K562 (cell line): ENCODE data around the gene STX2. TPM values are rescaled to one million over a fixed set of nuclear protein-coding genes. Genes with fewer than 3 reads are reported as not detected.

Experiments
- ADNP ChIP-seq: fragments of 200-800 bp; sonication (Bioruptor generic); IDR thresholded peaks from 2 replicates; pipeline ENCODE4 v1.6.1; 2016; ENCODE audit warnings: missing genetic modification characterization, missing compliant biosample characterization
- ATF1 ChIP-seq, 2 experiments: fragments of 450-650 bp in 1 of 2; IDR thresholded peaks; 2 replicates each; pipeline ENCODE4 v1.6.1; 2016; ENCODE audit warnings: missing compliant biosample characterization in 1 of 2, missing genetic modification characterization in 1 of 2
- CC2D1A ChIP-seq: fragments of 450-650 bp; IDR thresholded peaks from 2 replicates; pipeline ENCODE4 v1.6.1; 2017; ENCODE audit warnings: mild to moderate bottlenecking
- CXXC5 ChIP-seq: fragments of 250-450 bp; sonication (Bioruptor Pico); IDR thresholded peaks from 2 replicates; pipeline ENCODE4 v1.8.0; 2022; ENCODE audit warnings: inconsistent platforms, mild to moderate bottlenecking, moderate library complexity
- EP300 ChIP-seq: IDR thresholded peaks from 2 replicates; pipeline ENCODE4 v1.6.1; 2012; ENCODE audit warnings: low read length, improper control_type of control experiment
- FOXK2 ChIP-seq, 2 experiments: fragments of 450-650 bp; IDR thresholded peaks in 1 of 2; conservative IDR thresholded peaks in 1 of 2; 2 replicates each; pipeline ENCODE4 v1.6.1; 2016; ENCODE audit warnings: low read depth in 2 of 2, mild to moderate bottlenecking in 1 of 2
- FOXM1 ChIP-seq, 2 experiments: fragments of 450-650 bp in 1 of 2; sonication (generic) in 1 of 2; formaldehyde crosslinking in 1 of 2; IDR thresholded peaks; 2 replicates each; pipeline versions ENCODE4 v1.6.1 to v1.9.0; 2017 to 2022; ENCODE audit warnings: low read depth in 2 of 2, mild to moderate bottlenecking in 2 of 2, missing genetic modification reagents in 1 of 2, moderate library complexity in 1 of 2
- HINFP ChIP-seq: fragments of 450-650 bp; conservative IDR thresholded peaks from 2 replicates; pipeline ENCODE4 v1.6.1; 2016; ENCODE audit warnings: missing genetic modification characterization, low read depth, mild to moderate bottlenecking, control low read depth, missing compliant biosample characterization
- HNRNPLL ChIP-seq: fragments of 200-400 bp; formaldehyde crosslinking; IDR thresholded peaks from 2 replicates; pipeline ENCODE4 v1.6.1; 2017; ENCODE audit warnings: low read length, low read depth, mild to moderate bottlenecking; ENCODE audit not compliant: poor library complexity, severe bottlenecking
- NONO ChIP-seq, 2 experiments: fragments of 200-400 bp in 1 of 2; fragments of 450-650 bp in 1 of 2; formaldehyde crosslinking in 1 of 2; IDR thresholded peaks; 2 replicates each; pipeline ENCODE4 v1.6.1; 2017; ENCODE audit warnings: low read depth in 2 of 2, mild to moderate bottlenecking in 2 of 2, moderate library complexity in 2 of 2, low read length in 1 of 2
- NR2C1 ChIP-seq, 2 experiments: fragments of 450-650 bp; IDR thresholded peaks; 2 replicates each; pipeline ENCODE4 v1.6.1; 2017; ENCODE audit warnings: mild to moderate bottlenecking in 2 of 2, antibody characterized with exemption in 1 of 2, inconsistent platforms in 1 of 2, missing compliant biosample characterization in 1 of 2, missing genetic modification characterization in 1 of 2
- POLR2A ChIP-seq: fragments of 450-650 bp; conservative IDR thresholded peaks from 2 replicates; pipeline ENCODE4 v1.6.1; 2016
- RNF2 ChIP-seq: sonication (generic); IDR thresholded peaks from 2 replicates; pipeline ENCODE4 v1.6.1; 2016
- THRA ChIP-seq: fragments of 450-650 bp; IDR thresholded peaks from 2 replicates; pipeline ENCODE4 v1.6.1; 2017; ENCODE audit warnings: mild to moderate bottlenecking, moderate library complexity
- ZBED1 ChIP-seq: IDR thresholded peaks from 2 replicates; pipeline ENCODE4 v1.6.1; 2014
- polyA plus RNA-seq, 8 experiments: library from polyadenylated mRNA; depleted of rRNA in 4 of 8; stranded (reverse) in 5 of 8; unstranded in 3 of 8; fragments of >200 nt; fragmentation: Nextera tagmentation in 2 of 8; fragmentation: Illumina TruSeq in 1 of 8; extraction: Ambion mirVana in 2 of 8; extraction: Trizol in 1 of 8; gene quantifications; 2 replicates each; pipeline versions ENCODE4 v1.2.1 to v1.2.3, GENCODE V29; 2011 to 2014; ENCODE audit warnings: inconsistent platforms in 1 of 8, missing spikeins in 1 of 8
- total RNA-seq, 7 experiments: library from RNA; depleted of rRNA in 6 of 7; stranded (reverse); fragments of >200 nt in 6 of 7; fragmentation: Illumina TruSeq in 2 of 7; extraction: Trizol in 2 of 7; gene quantifications; 2 replicates each; pipeline versions ENCODE4 v1.2.1 to v1.2.3, GENCODE V29; 2011 to 2021; ENCODE audit warnings: low replicate concordance in 1 of 7
- TF ChIP-seq, protein P1 (sequence below), 3 experiments: IDR thresholded peaks in 2 of 3; conservative IDR thresholded peaks in 1 of 3; 2 replicates each; pipeline ENCODE4 v1.5.1; 2011 to 2012; ENCODE audit warnings: low read length in 3 of 3, mild to moderate bottlenecking in 3 of 3, control low read depth in 2 of 3, improper control_type of control experiment in 1 of 3, inconsistent platforms in 1 of 3, low read depth in 1 of 3, mixed read lengths in 1 of 3, moderate library complexity in 1 of 3; ENCODE audit not compliant: insufficient read depth in 2 of 3
- TF ChIP-seq, protein P2 (sequence below): fragments of 450-650 bp; formaldehyde crosslinking; IDR thresholded peaks from 2 replicates; pipeline ENCODE4 v1.4.0; 2022; ENCODE audit warnings: mild to moderate bottlenecking, moderate library complexity
- TF ChIP-seq, protein P3 (sequence below): sonication (generic); formaldehyde crosslinking; IDR thresholded peaks from 2 replicates; pipeline ENCODE4 v1.8.1; 2023; ENCODE audit warnings: mild to moderate bottlenecking, missing genetic modification reagents

STX2 gene
- total and polyA plus RNA-seq, 9 of the 15 experiments (the other 6 are each of a cell fraction or from before 2014, with no cell fraction given): 22.2 to 54.6 (median 30.8) TPM

- TF ChIP-seq, protein P1, sequence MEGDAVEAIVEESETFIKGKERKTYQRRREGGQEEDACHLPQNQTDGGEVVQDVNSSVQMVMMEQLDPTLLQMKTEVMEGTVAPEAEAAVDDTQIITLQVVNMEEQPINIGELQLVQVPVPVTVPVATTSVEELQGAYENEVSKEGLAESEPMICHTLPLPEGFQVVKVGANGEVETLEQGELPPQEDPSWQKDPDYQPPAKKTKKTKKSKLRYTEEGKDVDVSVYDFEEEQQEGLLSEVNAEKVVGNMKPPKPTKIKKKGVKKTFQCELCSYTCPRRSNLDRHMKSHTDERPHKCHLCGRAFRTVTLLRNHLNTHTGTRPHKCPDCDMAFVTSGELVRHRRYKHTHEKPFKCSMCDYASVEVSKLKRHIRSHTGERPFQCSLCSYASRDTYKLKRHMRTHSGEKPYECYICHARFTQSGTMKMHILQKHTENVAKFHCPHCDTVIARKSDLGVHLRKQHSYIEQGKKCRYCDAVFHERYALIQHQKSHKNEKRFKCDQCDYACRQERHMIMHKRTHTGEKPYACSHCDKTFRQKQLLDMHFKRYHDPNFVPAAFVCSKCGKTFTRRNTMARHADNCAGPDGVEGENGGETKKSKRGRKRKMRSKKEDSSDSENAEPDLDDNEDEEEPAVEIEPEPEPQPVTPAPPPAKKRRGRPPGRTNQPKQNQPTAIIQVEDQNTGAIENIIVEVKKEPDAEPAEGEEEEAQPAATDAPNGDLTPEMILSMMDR (IDR thresholded peaks at IDR 0.05 in 2 of 3, conservative IDR thresholded peaks at IDR 0.05 in 1 of 3; ENCODE audit: insufficient read depth in 2 of 3, low read depth in 1 of 3, low read length in 3 of 3): peak; percentile 75 to 85 (median 84)
- TF ChIP-seq NR2C1 (IDR thresholded peaks at IDR 0.05) (no peak), NR2C1 (tag; IDR thresholded peaks at IDR 0.05) (no peak), FOXK2 (conservative IDR thresholded peaks at IDR 0.05 in 1 of 2, IDR thresholded peaks at IDR 0.05 in 1 of 2; ENCODE audit: low read depth in 2 of 2) (0 out of 4 replicates have a peak, but pooled peaks have one; percentile 18 to 43), RNF2 (peak; percentile 80), FOXM1 (IDR thresholded peaks at IDR 0.05; ENCODE audit: low read depth) (0 out of 2 replicates have a peak, but pooled peaks have one; percentile 19), FOXM1 (CRISPR knock-in tag; IDR thresholded peaks at IDR 0.05; ENCODE audit: low read depth) (0 out of 2 replicates have a peak, but pooled peaks have one; percentile 7), HNRNPLL (peak; percentile 36), CXXC5 (peak; percentile 56), ADNP (peak; percentile 91), POLR2A (peak; percentile 69), ZBED1 (peak; percentile 44; the same call in 1 of the 2 replicates), NONO (IDR thresholded peaks at IDR 0.05; ENCODE audit: low read depth in 2 of 2, low read length in 1 of 2) (peak in 1 of 2 experiments; percentile 54; a peak in 1 of 4 replicates), ATF1 (CRISPR knock-in tag; IDR thresholded peaks at IDR 0.05) (no peak), ATF1 (tag; IDR thresholded peaks at IDR 0.05) (peak; percentile 60), THRA (no peak), HINFP (tag) (peak; percentile 41; the same call in 1 of the 2 replicates), EP300 (peak; percentile 44; the same call in 1 of the 2 replicates), CC2D1A (peak; percentile 37; the same call in 1 of the 2 replicates)
- TF ChIP-seq, protein P2, sequence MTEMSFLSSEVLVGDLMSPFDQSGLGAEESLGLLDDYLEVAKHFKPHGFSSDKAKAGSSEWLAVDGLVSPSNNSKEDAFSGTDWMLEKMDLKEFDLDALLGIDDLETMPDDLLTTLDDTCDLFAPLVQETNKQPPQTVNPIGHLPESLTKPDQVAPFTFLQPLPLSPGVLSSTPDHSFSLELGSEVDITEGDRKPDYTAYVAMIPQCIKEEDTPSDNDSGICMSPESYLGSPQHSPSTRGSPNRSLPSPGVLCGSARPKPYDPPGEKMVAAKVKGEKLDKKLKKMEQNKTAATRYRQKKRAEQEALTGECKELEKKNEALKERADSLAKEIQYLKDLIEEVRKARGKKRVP (CRISPR knock-in tag): peak; percentile 92
- TF ChIP-seq, protein P3, sequence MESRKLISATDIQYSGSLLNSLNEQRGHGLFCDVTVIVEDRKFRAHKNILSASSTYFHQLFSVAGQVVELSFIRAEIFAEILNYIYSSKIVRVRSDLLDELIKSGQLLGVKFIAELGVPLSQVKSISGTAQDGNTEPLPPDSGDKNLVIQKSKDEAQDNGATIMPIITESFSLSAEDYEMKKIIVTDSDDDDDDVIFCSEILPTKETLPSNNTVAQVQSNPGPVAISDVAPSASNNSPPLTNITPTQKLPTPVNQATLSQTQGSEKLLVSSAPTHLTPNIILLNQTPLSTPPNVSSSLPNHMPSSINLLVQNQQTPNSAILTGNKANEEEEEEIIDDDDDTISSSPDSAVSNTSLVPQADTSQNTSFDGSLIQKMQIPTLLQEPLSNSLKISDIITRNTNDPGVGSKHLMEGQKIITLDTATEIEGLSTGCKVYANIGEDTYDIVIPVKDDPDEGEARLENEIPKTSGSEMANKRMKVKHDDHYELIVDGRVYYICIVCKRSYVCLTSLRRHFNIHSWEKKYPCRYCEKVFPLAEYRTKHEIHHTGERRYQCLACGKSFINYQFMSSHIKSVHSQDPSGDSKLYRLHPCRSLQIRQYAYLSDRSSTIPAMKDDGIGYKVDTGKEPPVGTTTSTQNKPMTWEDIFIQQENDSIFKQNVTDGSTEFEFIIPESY (CRISPR knock-in tag): peak; percentile 44; the same call in 1 of the 2 replicates
Observed at GRCh38 chr12:130870442-130871285, 31.6 kb upstream of the STX2 start (continued).
